SK-N-SH (cell line): ENCODE results near the gene NTN5. TPM values are rescaled to one million over a fixed set of nuclear protein-coding genes. Genes with fewer than 3 reads are reported as not detected.

Experiments
- CTCF ChIA-PET: fragments of 300-600, 350-600 bp; formaldehyde crosslinking; extraction: SDS; loops from one replicate; lab custom pipeline; 2021; lab: Yijun Ruan, JAX
- POLR2A ChIA-PET: fragments of 350-600 bp; sonication (Branson Sonifier 250); formaldehyde crosslinking; extraction: SDS; loops from one replicate; lab custom pipeline; 2020; ENCODE audit warnings: antibody characterized with exemption, inconsistent platforms; lab: Yijun Ruan, JAX
- DNase-seq: peaks from one replicate; pipeline ENCODE4 v3.0.0; 2012
- H2AFZ ChIP-seq: fragments of 200-600 bp; sonication (generic); 2 replicates; pipeline ENCODE4 v1.8.1; 2016; ENCODE audit warnings: antibody characterized with exemption, mild to moderate bottlenecking, low read depth
- H3F3A ChIP-seq: fragments of 200-600 bp; sonication (generic); replicated peaks from 2 replicates; pipeline ENCODE3; 2016; ENCODE audit warnings: antibody characterized with exemption, mild to moderate bottlenecking; ENCODE audit not compliant: insufficient read depth
- H3K27ac ChIP-seq, 2 experiments: fragments of 200-500 bp in 1 of 2; fragments of 200-600 bp in 1 of 2; sonication (Bioruptor generic) in 1 of 2; sonication (generic), shearing (Covaris generic) in 1 of 2; 2 replicates each; pipeline versions ENCODE4 v1.5.1 to v1.6.1; 2014 to 2016; ENCODE audit warnings: low read depth in 2 of 2, inconsistent platforms in 1 of 2, low read length in 1 of 2, mild to moderate bottlenecking in 1 of 2, mixed read lengths in 1 of 2
- H3K27me3 ChIP-seq: fragments of 200-600 bp; sonication (generic), shearing (Covaris generic); 2 replicates; pipeline ENCODE4 v1.6.1; 2016; ENCODE audit warnings: mixed run types; ENCODE audit not compliant: insufficient read depth
- H3K36me3 ChIP-seq, 2 experiments: fragments of 200-500 bp in 1 of 2; fragments of 200-600 bp in 1 of 2; sonication (Bioruptor generic) in 1 of 2; sonication (generic) in 1 of 2; replicated peaks in 1 of 2; 2 replicates each; pipeline versions ENCODE3 to v1.5.1; 2014 to 2016; ENCODE audit warnings: low read length in 1 of 2, mild to moderate bottlenecking in 1 of 2; ENCODE audit not compliant: insufficient read depth in 2 of 2, control insufficient read depth in 1 of 2
- H3K4me1 ChIP-seq, 2 experiments: fragments of 200-500 bp in 1 of 2; fragments of 200-600 bp in 1 of 2; sonication (Bioruptor generic) in 1 of 2; sonication (generic), shearing (Covaris generic) in 1 of 2; 2 replicates each; pipeline versions ENCODE4 v1.5.1 to v1.6.1; 2014 to 2016; ENCODE audit warnings: low read depth in 1 of 2, low read length in 1 of 2, mixed run types in 1 of 2; ENCODE audit not compliant: insufficient read depth in 2 of 2, control insufficient read depth in 1 of 2
- H3K4me2 ChIP-seq: fragments of 200-600 bp; sonication (generic), shearing (Covaris generic); 2 replicates; pipeline ENCODE4 v1.6.1; 2017; ENCODE audit warnings: mixed run types
- H3K4me3 ChIP-seq, 2 experiments: fragments of 200-500 bp in 1 of 2; fragments of 200-600 bp in 1 of 2; sonication (Bioruptor generic) in 1 of 2; sonication (generic), shearing (Covaris generic) in 1 of 2; 2 replicates each; pipeline versions ENCODE4 v1.5.1 to v1.8.1; 2014 to 2016; ENCODE audit warnings: low read depth in 2 of 2, inconsistent platforms in 1 of 2, low read length in 1 of 2, mild to moderate bottlenecking in 1 of 2, mixed read lengths in 1 of 2, moderate library complexity in 1 of 2
- H3K79me2 ChIP-seq: fragments of 200-600 bp; sonication (generic); 2 replicates; pipeline ENCODE4 v1.8.1; 2017; ENCODE audit warnings: mild to moderate bottlenecking; ENCODE audit not compliant: insufficient read depth
- H3K9ac ChIP-seq: fragments of 200-600 bp; sonication (generic); 2 replicates; pipeline ENCODE4 v1.6.1; 2017; ENCODE audit warnings: mixed run types
- H3K9me2 ChIP-seq: fragments of 200-600 bp; sonication (generic); 2 replicates; pipeline ENCODE4 v1.6.1; 2017; ENCODE audit warnings: mixed run types
- H3K9me3 ChIP-seq: fragments of 200-600 bp; sonication (generic); 2 replicates; pipeline ENCODE4 v1.6.1; 2017; ENCODE audit warnings: mixed run types, mild to moderate bottlenecking, moderate library complexity
- H4K20me1 ChIP-seq: fragments of 200-600 bp; sonication (generic); 2 replicates; pipeline ENCODE4 v1.6.1; 2017; ENCODE audit warnings: mild to moderate bottlenecking, mixed run types; ENCODE audit not compliant: insufficient read depth
- ELF1 ChIP-seq: IDR thresholded peaks from 2 replicates; pipeline ENCODE4 v1.4.0; 2012
- EZH2phosphoT487 ChIP-seq: fragments of 200-600 bp; sonication (generic); IDR thresholded peaks from 2 replicates; pipeline ENCODE4 v1.6.1; 2017; ENCODE audit warnings: low read depth, mixed run types, mild to moderate bottlenecking, antibody characterized with exemption, moderate library complexity, borderline replicate concordance
- FOSL2 ChIP-seq: IDR thresholded peaks from 2 replicates; pipeline ENCODE4 v1.4.0; 2012; ENCODE audit warnings: low read depth, mild to moderate bottlenecking, moderate library complexity, borderline replicate concordance
- FOXJ3 ChIP-seq: sonication (generic); formaldehyde crosslinking; IDR thresholded peaks from 2 replicates; pipeline ENCODE4 v1.5.1; 2020; ENCODE audit warnings: mild to moderate bottlenecking, missing genetic modification reagents
- FOXM1 ChIP-seq: IDR thresholded peaks from 2 replicates; pipeline ENCODE4 v1.4.0; 2012; ENCODE audit warnings: low read depth, mild to moderate bottlenecking
- GABPA ChIP-seq: IDR thresholded peaks from 2 replicates; pipeline ENCODE4 v1.4.0; 2012; ENCODE audit warnings: low read depth, mild to moderate bottlenecking
- MEF2A ChIP-seq: IDR thresholded peaks from 2 replicates; pipeline ENCODE4 v1.4.0; 2012; ENCODE audit warnings: low read depth, borderline replicate concordance
- NRF1 ChIP-seq: IDR thresholded peaks from 2 replicates; pipeline ENCODE4 v1.6.1; 2012; ENCODE audit warnings: low read depth, mild to moderate bottlenecking, low read length
- RAD21 ChIP-seq: IDR thresholded peaks from 2 replicates; pipeline ENCODE4 v1.6.1; 2012; ENCODE audit warnings: mild to moderate bottlenecking, low read length
- RFX5 ChIP-seq: IDR thresholded peaks from 2 replicates; pipeline ENCODE4 v1.6.1; 2012; ENCODE audit warnings: mild to moderate bottlenecking, improper control_type of control experiment, low read length
- SIN3A ChIP-seq: IDR thresholded peaks from 2 replicates; pipeline ENCODE4 v1.6.1; 2012; ENCODE audit warnings: low read depth, mild to moderate bottlenecking, low read length, moderate library complexity, borderline replicate concordance
- SMC3 ChIP-seq: IDR thresholded peaks from 2 replicates; pipeline ENCODE4 v1.6.1; 2012; ENCODE audit warnings: low read depth, low read length, improper control_type of control experiment
- TAF1 ChIP-seq: IDR thresholded peaks from 2 replicates; pipeline ENCODE4 v1.6.1; 2012; ENCODE audit warnings: low read depth, mild to moderate bottlenecking, low read length, moderate library complexity, borderline replicate concordance
- TCF12 ChIP-seq: IDR thresholded peaks from 2 replicates; pipeline ENCODE4 v1.4.0; 2012
- TEAD4 ChIP-seq: IDR thresholded peaks from 2 replicates; pipeline ENCODE4 v1.4.0; 2012; ENCODE audit warnings: mild to moderate bottlenecking, borderline replicate concordance; ENCODE audit not compliant: insufficient read depth
- YY1 ChIP-seq: IDR thresholded peaks from 2 replicates; pipeline ENCODE4 v1.4.0; 2012; ENCODE audit warnings: low read depth, mild to moderate bottlenecking
- WGBS: methylation state at CpG from one replicate; pipeline ENCODE4 v1.1.6; 2017; ENCODE audit warnings: low lambda C conversion rate; 5-methylcytosine and 5-hydroxymethylcytosine counted together
- polyA plus RNA-seq, 3 experiments: library from polyadenylated mRNA; depleted of rRNA; stranded (reverse); fragments of >200 nt; gene quantifications; 2 replicates each; pipeline ENCODE4 v1.2.3, GENCODE V29; 2012
- TF ChIP-seq, protein P1 (sequence below): IDR thresholded peaks from 2 replicates; pipeline ENCODE4 v1.4.0; 2012; ENCODE audit warnings: low read depth
- TF ChIP-seq, protein P2 (sequence below): IDR thresholded peaks from 2 replicates; pipeline ENCODE4; 2012
- TF ChIP-seq, protein P3 (sequence below): IDR thresholded peaks from 2 replicates; pipeline ENCODE4 v1.6.1; 2012; ENCODE audit warnings: mild to moderate bottlenecking, low read depth, low read length, moderate library complexity
- TF ChIP-seq, protein P4 (sequence below): fragments of 150-350 bp; IDR thresholded peaks from 2 replicates; pipeline ENCODE4 v1.6.1; 2017; ENCODE audit warnings: antibody characterized with exemption, low read length, low read depth, borderline replicate concordance
- TF ChIP-seq, protein P5 (sequence below): fragments of 150-350 bp; IDR thresholded peaks from 2 replicates; pipeline ENCODE4 v1.6.1; 2016; ENCODE audit warnings: mild to moderate bottlenecking, low read depth, low read length

NTN5 gene
- polyA plus RNA-seq, 1 of the 3 experiments (the other 2 are of a cell fraction): 0.74 TPM

DNA sequence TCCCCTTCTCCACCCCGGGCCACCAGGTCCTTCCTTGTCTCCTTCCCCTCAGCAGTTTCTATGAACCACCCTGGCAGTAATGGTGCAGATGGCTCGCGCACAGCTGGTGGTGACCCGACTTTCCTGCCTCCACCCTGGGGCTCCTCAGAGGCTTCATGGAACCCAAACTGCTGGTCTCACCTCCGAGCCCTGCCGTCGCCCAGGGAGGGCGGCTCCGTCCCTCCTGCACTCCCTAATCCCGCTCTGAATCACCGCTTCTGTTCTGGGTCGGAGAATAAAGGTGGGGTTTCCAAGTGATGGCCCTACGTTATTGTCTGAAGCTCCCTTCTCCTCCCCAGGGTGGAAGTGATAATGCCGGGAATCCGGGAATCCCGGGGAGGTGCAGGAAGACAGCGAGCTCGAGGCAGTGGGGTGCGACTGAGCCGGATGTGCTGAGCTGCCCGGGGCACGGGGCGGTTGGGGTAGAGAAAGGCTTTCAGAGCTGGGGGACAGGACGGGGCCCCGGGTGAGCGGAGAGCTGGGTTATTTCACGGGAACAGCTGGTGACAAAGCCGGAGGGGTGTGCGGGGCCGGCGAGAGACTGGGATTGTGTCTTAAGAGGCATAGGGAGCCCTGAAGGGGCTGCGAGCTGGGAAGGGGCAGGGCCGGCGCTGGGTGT lies 23.7 kb upstream of the NTN5 start:
- Histone ChIP-seq H3K4me1 (peaks cover 0 to 5% of the 10 kb centered on the region in 2 experiments; a peak in 1 of 4 replicates), H2AFZ (no peak overlapping the region), H3K36me3 (no peaks in the 10 kb centered on the region), H3F3A (peaks cover 5% of the 10 kb centered on the region), H4K20me1 (no peaks in the 10 kb centered on the region), H3K9me3 (no peaks in the 10 kb centered on the region), H3K27me3 (no peaks in the 10 kb centered on the region), H3K9me2 (no peaks in the 10 kb centered on the region)
- POLR2A ChIA-PET: no interaction called here
- no peak for DNase-seq
- 78% methylated on average over 34 of the region's 34 CpGs for WGBS
- CTCF ChIA-PET: interaction anchor here (0.8 to 1.6 kb wide), 2 partner anchors 22 to 91 kb away, joined by 3 read pairs; no protein-coding TSS in a partner anchor
- TF ChIP-seq FOSL2 (no peak), ELF1 (no peak), NRF1 (no peak)
- TF ChIP-seq, protein P1, sequence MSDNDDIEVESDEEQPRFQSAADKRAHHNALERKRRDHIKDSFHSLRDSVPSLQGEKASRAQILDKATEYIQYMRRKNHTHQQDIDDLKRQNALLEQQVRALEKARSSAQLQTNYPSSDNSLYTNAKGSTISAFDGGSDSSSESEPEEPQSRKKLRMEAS: no peak
- TF ChIP-seq, all 33 proteins: peak for 0
- Histone ChIP-seq H3K9ac (no peak overlapping the region), H3K4me2 (no peak overlapping the region), H3K27ac (no peak overlapping the region), H3K79me2 (no peaks in the 10 kb centered on the region), H3K4me3 (no peak overlapping the region)

DNA sequence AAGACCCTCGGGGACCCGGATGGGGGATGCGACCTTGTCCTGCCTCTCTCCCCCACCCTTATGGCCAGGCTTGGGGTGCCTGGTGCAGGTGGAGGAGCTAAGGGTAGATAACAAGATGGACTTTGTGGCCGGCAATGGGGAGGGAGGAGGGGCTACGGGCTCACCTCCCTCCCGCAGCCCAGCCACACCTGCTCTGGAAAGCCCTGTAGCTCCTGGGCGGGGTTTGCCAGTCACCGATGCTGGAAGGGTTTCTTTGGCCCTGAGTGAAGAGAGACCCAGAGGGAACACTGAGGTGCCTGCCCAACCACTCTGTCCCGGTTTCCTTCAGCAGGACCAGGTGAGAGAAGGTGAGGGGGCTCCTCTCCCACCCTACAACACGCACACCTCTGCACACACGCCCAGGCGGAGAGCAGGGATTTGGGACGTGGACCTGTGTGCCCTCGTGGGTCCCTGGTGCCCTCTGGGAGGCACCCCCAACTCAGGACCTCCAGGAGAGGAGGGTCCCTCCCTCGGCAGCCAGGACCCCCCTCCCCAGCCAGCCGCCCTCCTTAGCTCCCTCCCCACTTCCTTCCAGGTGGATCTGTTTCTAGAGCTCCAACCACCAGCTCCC lies 23.0 kb upstream of the NTN5 start, which contains the start of gene FUT2:
TSS of gene FUT2 (plus strand) at position 229 of the 610 bp plus-strand sequence. CDS start 6,986 bp downstream, outside the sequence.
- CTCF ChIA-PET: interaction anchor here (0.8 to 1.6 kb wide), 2 partner anchors 21 to 92 kb away, joined by 3 read pairs; no protein-coding TSS in a partner anchor
- Histone ChIP-seq H3K9me3 (no peaks in the 10 kb centered on the region), H3K9me2 (no peaks in the 10 kb centered on the region), H3K27ac (no peak within 1 kb of the TSS), H3K36me3 (no peaks in the 10 kb centered on the region), H3K4me2 (no peak within 1 kb of the TSS), H3K9ac (no peak within 1 kb of the TSS), H3K79me2 (no peaks in the 10 kb centered on the region), H3K4me3 (no peak within 1 kb of the TSS), H2AFZ (no peak within 1 kb of the TSS), H3K4me1 (peaks cover 0 to 5% of the 10 kb centered on the region in 2 experiments; a peak in 1 of 4 replicates), H4K20me1 (no peaks in the 10 kb centered on the region), H3F3A (peaks cover 5% of the 10 kb centered on the region), H3K27me3 (no peaks in the 10 kb centered on the region)
- WGBS: 78% methylated on average over 8 of the region's 16 CpGs
- DNase-seq: no peak
- POLR2A ChIA-PET: no interaction called here
- TF ChIP-seq, protein P2, sequence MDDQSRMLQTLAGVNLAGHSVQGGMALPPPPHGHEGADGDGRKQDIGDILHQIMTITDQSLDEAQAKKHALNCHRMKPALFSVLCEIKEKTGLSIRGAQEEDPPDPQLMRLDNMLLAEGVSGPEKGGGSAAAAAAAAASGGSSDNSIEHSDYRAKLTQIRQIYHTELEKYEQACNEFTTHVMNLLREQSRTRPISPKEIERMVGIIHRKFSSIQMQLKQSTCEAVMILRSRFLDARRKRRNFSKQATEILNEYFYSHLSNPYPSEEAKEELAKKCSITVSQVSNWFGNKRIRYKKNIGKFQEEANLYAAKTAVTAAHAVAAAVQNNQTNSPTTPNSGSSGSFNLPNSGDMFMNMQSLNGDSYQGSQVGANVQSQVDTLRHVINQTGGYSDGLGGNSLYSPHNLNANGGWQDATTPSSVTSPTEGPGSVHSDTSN: no peak
- TF ChIP-seq RAD21 (no peak), TEAD4 (no peak), SIN3A (no peak), MEF2A (no peak), EZH2phosphoT487 (no peak), SMC3 (no peak), TCF12 (no peak), FOXM1 (no peak), RFX5 (no peak), TAF1 (no peak), YY1 (no peak), GABPA (no peak), FOXJ3 (CRISPR knock-in tag) (no peak)
- TF ChIP-seq, protein P3, sequence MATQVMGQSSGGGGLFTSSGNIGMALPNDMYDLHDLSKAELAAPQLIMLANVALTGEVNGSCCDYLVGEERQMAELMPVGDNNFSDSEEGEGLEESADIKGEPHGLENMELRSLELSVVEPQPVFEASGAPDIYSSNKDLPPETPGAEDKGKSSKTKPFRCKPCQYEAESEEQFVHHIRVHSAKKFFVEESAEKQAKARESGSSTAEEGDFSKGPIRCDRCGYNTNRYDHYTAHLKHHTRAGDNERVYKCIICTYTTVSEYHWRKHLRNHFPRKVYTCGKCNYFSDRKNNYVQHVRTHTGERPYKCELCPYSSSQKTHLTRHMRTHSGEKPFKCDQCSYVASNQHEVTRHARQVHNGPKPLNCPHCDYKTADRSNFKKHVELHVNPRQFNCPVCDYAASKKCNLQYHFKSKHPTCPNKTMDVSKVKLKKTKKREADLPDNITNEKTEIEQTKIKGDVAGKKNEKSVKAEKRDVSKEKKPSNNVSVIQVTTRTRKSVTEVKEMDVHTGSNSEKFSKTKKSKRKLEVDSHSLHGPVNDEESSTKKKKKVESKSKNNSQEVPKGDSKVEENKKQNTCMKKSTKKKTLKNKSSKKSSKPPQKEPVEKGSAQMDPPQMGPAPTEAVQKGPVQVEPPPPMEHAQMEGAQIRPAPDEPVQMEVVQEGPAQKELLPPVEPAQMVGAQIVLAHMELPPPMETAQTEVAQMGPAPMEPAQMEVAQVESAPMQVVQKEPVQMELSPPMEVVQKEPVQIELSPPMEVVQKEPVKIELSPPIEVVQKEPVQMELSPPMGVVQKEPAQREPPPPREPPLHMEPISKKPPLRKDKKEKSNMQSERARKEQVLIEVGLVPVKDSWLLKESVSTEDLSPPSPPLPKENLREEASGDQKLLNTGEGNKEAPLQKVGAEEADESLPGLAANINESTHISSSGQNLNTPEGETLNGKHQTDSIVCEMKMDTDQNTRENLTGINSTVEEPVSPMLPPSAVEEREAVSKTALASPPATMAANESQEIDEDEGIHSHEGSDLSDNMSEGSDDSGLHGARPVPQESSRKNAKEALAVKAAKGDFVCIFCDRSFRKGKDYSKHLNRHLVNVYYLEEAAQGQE: no peak
- TF ChIP-seq, protein P4, sequence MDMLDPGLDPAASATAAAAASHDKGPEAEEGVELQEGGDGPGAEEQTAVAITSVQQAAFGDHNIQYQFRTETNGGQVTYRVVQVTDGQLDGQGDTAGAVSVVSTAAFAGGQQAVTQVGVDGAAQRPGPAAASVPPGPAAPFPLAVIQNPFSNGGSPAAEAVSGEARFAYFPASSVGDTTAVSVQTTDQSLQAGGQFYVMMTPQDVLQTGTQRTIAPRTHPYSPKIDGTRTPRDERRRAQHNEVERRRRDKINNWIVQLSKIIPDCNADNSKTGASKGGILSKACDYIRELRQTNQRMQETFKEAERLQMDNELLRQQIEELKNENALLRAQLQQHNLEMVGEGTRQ: no peak
- TF ChIP-seq, protein P5, sequence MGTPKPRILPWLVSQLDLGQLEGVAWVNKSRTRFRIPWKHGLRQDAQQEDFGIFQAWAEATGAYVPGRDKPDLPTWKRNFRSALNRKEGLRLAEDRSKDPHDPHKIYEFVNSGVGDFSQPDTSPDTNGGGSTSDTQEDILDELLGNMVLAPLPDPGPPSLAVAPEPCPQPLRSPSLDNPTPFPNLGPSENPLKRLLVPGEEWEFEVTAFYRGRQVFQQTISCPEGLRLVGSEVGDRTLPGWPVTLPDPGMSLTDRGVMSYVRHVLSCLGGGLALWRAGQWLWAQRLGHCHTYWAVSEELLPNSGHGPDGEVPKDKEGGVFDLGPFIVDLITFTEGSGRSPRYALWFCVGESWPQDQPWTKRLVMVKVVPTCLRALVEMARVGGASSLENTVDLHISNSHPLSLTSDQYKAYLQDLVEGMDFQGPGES: no peak
